Measurements from ENCODE around the gene CEP170B.

DNA sequence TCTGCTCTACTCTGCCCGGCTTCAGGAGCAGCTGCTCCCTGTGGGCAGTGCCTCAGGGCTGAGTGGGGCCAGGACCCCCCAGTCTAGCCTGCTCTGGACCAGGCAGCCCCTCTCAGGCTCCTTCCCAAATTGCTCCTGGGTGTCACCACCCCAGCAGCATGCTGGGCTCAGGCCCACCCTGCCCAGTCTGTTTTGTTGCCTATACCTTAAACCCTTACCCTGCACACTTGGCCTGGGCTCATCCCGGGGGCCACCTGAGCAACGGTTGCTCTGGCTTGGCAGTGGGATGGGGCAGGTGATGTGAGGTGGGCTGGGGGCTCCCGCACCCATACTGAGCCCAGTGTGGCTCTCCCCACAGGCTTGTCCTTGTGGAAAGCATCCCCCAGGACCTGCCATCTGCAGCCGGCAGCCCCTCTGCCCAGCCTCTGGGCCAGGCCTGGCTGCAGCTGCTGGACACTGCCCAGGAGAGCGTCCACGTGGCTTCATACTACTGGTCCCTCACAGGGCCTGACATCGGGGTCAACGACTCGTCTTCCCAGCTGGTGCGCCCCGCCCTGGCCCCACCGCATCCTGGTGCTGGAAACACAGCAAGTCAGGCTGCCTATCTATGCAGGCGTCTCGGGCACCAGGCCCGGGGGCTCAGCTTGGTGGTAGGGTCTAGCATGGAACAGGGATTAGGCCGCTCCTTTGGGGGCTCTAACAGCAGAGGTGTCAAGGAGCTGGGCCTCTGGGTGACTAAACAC, 63.5 kb downstream of the CEP170B start:
- TF ChIP-seq, protein P1, sequence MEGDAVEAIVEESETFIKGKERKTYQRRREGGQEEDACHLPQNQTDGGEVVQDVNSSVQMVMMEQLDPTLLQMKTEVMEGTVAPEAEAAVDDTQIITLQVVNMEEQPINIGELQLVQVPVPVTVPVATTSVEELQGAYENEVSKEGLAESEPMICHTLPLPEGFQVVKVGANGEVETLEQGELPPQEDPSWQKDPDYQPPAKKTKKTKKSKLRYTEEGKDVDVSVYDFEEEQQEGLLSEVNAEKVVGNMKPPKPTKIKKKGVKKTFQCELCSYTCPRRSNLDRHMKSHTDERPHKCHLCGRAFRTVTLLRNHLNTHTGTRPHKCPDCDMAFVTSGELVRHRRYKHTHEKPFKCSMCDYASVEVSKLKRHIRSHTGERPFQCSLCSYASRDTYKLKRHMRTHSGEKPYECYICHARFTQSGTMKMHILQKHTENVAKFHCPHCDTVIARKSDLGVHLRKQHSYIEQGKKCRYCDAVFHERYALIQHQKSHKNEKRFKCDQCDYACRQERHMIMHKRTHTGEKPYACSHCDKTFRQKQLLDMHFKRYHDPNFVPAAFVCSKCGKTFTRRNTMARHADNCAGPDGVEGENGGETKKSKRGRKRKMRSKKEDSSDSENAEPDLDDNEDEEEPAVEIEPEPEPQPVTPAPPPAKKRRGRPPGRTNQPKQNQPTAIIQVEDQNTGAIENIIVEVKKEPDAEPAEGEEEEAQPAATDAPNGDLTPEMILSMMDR (IDR thresholded peaks at IDR 0.05; ENCODE audit: insufficient read depth, low read depth, low read length), result no peak
- TF ChIP-seq EZH2 (IDR thresholded peaks at IDR 0.05; ENCODE audit: insufficient read depth, low read length), result no peak

Data from astrocyte (in vitro differentiated cells and primary cell).